GM18858 (cell line): ENCODE results near the gene MKI67.
A peak's percentile ranks its signal among the peaks of the same experiment; 100 is the strongest.

ENCODE experiments used
- ATAC-seq: cut with Tn5 transposase; IDR thresholded peaks from one replicate; pipeline ENCODE4 v1.9.1; 2021; ENCODE audit not compliant: unreplicated experiment

MKI67 gene

DNA sequence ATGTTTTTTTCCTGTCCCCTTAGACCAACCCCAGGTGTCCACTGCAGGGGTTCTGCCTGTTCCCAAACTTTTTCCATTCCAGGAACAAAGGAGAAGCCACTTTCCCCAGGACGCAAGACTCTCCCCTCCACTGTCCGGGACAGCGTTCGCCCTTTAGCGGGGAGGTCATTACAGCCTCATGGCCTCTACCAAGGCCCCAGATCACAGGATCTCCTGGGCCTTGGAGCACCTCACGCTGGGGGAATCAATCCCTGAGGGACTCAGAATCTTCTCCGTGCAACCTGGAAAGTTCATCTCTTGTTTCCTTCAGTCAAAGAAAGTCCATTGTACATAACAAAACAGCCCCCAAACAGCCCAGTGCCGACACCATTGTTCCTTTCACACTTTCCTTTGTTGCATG is 41.2 kb downstream of the MKI67 start:
- ATAC-seq, result no peak

DNA sequence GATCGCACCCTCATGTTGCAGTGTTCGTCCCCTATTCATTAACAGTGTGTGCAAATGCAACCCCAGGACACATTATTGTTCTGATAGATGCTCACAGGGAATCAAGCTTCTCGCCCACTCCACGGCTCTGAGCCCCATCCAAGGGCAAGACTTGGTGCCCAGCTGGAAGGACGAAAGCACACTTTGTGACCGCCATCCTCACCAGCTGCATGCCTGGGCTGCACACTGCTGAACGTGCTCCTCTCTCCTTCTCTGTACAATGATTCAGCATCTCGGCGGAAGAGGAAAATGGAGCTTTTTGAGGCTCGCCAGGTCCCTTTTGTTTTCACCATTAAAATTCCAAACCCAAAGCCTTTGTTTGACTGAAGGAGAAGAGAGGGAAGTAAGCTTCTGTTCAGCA is 41.9 kb downstream of the MKI67 start:
- no peak for ATAC-seq

DNA sequence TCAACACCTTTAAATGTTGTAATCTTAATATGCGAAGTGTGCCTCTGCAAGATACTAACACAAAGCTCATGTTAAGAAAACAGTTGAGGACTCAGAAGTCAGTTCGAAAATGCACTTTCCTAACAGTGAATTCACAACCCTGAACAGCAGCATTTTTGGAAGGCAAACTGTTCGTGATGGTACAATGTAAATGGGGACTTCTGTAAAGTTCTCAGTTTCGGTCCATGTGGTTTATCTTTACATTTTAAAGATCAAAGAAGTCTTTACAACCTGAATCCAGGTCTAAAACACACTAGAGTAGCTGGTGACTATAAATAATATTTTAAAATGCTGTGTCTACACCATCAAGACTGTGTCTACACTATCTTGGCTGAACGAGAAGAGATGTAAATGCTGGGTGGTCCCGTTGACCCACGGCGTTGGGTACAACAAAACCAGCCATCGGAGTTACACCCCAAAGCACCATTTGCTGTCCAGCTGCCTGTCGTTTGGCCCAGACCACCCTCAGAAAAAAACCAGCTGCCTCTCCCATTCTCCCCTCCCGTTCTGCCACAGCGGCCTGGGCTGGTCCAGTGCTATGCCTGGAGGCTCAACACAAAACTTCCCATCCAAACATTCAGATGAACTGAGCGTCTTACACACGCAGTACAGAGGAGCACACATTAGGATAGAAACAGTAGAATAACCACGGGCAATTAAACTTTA is 42.9 kb downstream of the MKI67 start:
- ATAC-seq, result no peak

DNA sequence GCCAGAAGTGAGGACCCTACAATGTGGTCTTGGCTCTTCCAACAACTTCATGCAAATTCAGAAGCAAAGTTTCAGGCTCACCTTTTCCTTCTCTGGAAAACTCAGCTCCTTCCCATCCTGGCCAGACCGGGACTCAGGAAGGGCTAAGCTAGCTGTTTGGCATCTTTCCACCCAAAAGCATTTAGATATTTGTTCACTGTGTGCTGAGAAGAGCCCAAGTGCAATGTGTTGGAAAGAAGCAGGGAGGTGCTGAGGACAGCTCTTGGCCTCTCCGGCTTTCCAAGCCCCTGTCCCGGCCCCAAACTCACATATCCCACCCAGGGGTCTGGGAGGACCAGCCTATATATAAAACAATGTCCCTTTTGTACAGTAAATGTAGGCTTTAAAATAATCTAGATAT is 44.5 kb downstream of the MKI67 start:
- no peak for ATAC-seq

DNA sequence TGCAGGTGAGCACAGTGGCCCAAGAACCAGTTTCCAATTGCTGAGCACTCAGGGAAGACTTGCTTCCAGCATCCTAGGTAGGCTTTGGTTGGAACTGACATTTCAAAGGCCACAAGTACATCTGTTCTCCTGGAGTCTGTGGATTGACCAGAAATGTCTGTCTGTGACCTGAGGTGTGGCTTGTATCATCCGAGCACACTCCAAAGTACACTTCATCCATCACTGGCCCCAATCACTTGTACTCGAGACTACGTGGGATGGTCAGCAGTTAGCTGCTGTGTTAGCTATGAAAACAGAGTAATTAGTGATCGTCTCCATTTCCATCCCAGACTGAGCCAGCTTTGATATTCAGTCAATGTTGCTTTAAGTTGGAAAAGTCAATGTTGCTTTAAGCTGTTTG is 45.0 kb downstream of the MKI67 start:
- ATAC-seq, result no peak

DNA sequence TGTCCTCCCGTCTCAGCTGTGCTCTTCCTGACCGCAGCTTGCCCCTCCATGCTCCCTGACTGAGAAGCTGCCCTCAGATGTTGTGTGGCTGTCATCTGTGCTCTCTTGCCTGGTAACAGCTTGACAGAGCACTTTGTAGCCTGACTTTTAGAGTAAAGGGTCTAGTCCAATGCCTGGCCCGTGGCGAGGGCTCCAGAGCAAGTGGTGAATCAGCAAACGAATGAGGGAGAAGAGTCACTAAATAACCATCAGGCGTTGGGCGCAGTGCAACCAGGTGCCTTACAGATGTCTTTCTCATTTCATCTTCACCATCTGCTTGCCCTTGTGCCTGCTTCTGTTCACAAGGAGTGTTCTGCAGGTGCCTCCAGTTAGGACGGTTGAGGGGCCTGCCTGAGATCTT is 45.6 kb downstream of the MKI67 start:
- ATAC-seq, result no peak

DNA sequence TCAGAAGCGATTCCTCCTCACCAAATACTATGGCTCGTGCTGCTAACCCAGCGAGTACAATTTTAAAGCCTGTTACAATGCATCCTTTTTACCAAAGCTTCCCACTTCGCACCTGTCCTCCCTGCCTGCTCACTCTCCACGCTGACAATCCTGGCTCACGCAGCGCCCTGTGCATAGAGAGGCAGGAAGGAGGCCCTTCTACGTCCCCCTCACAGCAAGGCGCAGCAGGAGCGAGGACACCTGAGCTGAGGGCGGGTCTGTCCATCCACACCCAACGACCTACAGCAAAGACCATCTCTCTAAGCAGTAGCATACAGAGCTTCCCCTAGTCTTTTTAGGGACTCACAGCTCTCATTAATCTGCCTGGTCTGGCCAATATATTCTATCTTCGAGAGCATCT is 46.0 kb downstream of the MKI67 start:
- ATAC-seq, result no peak

DNA sequence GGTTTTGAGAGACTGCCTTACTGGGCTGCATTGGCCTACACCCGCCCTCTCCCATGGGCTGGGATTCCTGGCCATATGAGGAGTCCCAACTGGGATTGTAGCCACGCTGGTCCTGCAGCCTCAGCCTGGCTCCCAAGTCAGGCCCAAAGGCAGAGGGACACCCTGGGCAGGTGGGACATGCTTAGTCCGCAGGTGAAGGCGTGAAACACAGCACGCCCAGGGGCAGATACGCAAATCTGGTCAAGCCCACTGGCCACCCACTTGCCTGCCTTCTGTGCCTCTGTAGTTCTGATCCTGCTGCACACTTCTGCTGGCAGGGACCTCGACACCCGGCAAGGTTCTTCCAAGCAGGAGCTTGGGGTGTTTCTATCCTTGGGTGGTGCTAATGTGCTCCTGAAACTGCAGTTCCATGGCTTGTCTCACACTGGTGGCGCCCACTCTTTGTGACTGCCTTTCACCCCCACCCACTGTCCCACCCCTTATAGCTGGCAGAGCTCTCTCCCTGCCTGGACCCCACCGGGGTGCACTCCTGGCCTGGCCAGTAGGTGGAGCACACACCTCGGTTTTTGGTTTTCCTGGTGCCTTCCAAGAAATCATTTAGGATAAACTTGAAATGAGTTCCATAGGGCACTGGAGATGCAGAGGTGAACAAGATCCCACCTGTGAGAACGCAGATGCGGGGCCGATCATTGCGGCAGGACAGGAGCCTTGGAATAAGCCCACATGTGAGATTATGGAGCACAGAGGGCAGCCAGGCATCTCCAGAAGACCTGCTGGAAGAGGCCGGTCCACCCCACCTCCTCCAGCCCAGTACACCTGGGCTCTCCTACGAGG is 47.9 kb downstream of the MKI67 start:
- no peak for ATAC-seq

DNA sequence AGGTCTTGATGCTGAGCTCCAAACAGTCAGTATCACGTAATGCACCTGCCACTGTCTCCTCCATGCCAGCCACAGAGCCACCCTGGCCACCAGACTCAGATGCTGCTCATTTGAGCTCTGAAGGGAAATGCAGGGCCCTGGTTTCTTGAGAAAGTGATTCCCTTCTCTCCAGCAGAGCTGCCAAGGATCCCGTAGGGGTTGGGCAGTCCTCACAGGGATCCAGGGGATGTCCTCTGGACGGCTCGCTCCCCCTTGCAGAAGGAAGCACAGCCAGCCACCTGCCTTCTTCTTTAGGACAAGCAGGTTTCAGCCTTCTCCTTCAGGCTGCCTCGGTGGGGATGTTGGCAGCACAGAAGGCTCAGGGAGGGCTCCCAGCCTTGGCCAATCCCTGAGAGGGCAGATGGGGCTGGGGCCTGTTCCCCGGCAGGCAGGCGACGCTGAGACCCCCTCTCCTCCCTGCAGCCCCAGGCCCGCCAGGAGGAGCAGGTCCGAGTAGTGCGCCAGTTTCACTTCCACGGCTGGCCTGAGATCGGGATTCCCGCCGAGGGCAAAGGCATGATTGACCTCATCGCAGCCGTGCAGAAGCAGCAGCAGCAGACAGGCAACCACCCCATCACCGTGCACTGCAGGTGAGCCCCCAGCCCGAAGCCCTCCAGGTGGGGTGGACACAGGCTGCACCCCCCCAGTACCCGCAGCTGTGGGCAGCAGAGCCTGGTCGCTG is 48.9 kb downstream of the MKI67 start:
- no peak for ATAC-seq

DNA sequence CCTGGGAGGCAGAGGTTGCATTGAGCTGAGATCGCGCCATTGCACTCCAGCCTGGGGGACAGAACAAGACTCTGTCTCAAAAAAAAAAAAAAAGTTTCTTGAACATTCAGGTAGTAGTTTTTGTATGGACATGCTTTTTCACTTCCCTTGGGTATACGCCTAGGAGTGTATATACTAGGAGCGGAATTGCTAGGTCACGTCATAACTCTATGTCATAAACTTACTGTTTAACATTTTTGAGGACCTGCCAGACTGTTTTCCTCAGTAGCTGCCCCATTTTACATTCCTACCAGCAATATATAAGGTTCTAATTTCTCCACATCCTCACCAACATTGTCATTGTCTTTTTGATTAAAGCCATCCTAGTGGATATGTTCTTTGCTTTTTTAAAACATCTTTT is 51.6 kb downstream of the MKI67 start:
- no peak for ATAC-seq

DNA sequence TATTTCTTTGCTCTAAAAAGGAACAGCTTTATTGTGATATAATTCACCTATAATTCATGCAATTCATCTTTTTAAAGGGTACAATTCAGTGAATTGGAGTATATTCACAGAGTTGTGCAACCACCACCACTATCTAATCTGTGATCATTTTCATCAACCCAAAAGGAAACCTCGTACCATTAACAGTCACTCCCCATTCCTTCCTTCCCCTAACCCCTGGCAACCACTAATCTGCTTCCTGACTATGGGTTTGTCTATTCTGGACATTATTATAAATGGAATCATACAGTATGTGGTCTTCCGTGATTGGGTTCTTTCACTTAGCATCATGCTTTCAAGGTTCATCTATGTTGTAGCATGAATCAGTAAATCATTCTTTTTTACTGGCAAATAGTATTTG is 52.3 kb downstream of the MKI67 start:
- no peak for ATAC-seq

DNA sequence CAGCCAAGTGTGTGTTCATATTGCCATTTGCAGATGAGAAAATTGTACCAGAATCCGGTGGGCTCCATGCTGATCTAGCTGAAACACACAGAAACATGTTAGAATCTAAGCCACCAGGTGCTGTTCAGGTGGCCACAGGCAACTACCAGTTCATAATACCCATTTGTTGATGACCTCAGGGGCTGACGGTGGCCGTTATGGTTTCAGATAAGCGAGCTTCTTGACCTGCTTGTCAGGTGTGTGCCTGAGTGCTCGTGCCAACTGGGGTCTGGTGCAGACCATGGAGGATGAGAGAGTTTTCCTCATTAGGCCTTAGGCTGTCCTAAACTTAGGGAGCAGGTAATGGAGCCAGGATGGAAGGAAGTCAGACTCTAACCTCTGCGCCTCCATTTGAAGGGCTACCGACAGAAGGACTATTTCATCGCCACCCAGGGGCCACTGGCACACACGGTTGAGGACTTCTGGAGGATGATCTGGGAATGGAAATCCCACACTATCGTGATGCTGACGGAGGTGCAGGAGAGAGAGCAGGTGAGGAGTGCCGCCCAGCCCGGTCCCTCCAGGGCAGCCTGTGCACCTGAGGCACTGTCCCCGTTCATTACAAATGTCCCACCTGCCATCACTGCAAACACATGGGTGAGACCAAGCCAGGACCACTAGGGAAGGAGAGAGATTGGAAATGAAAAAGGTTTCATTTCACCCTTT is 53.1 kb downstream of the MKI67 start:
- ATAC-seq, result no peak

DNA sequence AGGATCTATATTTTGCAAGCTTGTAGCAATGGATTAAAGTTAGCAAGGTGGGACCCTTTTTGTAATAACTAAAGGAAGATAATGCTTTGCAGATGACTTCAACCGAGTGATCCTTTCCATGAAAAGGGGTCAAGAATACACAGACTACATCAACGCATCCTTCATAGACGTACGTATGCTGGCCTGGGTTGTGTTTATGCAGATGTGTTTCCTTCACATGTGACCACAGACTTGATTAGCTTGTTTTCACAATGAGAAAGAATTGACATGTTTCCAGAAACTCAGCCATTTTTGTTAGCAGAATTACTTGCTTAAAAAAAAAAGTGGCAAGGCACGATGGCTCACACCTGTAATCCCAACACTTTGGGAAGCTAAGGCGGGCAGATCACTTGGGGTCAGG is 54.2 kb downstream of the MKI67 start:
- ATAC-seq, result no peak

DNA sequence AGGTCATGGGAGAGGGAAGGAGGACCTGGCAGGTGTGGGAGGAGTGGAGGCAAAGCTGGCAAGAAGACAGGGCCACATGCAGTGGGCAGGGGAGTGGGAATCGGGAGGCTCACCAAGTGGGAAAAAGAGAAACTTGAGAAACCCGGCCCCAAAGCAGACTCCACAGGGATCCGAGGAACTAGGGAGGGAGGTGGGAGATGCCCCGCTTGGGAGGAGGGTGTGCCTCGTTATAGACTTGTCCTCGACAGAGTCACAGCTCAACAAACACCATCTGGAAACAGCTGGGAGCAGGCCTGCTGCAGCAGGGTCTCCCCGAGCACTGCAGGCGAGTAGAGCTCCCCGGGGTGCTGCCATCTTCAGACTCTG is 54.8 kb downstream of the MKI67 start:
- no peak for ATAC-seq

DNA sequence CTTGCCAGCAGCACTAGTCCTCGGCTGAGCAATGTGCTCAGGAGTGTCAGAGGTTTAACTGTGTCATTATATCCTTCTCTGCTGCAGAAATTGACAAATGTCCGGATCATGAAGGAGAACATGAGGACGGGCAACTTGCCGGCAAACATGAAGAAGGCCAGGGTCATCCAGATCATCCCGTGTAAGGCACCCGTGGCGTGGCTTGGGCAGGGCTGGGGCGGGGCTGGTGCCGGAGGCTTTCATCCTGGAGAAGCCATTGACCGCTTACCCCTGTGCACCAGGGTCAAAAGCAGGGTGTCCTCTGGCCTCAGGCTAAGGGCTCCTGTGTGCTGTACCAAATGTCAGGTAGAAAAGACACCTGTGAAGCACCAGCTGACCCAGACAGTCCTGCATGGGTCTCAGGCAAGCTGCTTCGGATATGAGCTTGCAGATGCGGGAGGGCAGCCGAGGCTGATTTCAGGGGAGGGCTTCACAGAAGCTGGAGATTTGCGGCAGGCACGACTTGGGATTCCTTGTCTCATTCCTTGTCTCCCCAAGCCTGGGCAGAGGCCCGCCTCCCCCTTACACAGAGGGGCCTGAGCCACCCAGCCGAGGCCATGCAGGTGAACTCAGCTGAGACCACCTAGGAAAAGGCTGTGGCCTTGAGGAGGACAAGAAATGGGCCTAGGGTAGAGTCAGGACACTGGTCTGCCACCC is 55.4 kb downstream of the MKI67 start:
- no peak for ATAC-seq

DNA sequence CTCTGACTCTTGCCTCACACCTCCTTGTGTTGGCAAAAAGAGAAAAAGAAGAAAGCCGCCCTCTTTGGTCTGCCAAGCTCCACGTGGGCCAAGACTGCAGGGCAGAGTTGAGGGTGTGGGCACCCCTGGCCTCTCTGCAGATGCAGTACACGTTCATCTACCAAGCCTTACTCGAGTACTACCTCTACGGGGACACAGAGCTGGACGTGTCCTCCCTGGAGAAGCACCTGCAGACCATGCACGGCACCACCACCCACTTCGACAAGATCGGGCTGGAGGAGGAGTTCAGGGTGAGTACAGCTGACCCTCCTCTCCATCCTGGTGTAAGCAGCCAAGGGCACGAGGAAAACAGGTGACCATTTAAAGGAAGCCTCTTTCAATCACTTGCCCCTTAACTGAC is 56.1 kb downstream of the MKI67 start:
- ATAC-seq, result no peak

DNA sequence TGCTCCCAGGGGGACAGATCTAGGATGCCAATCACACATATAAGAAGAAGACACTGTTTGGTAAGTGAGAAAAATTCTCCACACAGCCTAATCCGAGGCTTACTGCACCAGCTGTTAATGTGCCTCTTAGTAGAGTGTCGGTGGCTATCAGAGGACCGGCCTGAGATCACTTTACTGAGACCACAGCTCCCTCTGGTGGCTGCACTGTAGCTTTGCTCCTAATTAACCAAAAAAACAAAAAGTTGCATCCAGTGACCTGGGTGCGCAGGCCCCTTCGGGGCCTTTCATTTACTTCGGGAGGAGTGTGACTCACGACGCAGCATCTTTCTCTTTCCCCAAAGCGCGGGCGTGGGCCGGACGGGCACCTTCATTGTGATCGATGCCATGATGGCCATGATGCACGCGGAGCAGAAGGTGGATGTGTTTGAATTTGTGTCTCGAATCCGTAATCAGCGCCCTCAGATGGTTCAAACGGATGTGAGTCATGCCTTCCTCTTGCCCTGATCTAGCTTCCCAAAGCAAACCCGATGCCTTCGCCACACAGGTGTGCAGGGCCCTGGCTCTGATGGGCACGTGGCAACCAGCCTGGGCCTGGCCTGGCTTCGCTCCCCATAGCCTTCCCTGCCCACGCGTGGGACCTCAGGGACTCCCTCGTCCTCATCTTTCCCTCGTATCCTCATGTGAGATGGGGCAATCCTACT is 56.7 kb downstream of the MKI67 start:
- peak; percentile 40 for ATAC-seq

DNA sequence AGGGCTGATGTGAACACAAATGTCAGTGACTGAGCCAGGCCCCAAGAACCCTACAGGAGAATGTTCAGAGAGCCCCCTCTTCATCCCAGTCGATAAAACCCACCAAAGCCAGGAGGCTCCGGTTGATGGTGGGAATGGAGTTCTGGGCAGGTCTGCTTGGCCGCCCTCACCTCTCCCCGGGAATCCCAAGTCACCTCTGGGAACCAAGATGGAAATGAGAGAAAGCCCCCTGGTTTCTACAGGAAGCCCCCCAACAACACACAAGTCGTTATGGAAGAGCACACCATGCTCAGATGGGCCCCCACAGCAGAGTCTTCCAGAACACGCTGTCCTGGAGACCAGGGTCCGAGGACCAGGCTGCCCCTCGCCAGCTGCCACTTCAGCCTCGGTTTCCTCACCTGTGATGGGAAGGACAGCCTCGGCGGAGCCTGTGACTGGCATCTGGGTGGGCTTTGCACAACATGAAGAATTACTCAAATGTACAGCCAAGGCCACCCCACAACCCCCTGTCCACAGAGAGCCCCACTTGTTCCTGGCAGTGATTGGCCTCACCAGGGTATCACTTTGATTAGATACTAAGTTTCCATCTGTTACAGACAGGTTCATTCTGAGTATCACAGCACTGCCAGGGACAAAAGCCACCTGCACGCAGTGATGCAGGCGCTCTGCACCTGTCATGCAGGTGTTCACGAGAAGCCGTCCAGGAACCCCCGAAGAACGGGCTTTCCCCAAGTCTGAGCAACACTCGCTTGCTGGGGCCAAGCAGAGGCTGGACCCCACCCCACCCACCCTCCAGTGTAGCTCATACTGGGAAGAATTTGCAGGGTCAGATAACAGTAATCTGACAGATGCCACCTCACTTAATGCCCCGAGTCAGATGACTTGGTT is 57.6 kb downstream of the MKI67 start:
- no peak for ATAC-seq

DNA sequence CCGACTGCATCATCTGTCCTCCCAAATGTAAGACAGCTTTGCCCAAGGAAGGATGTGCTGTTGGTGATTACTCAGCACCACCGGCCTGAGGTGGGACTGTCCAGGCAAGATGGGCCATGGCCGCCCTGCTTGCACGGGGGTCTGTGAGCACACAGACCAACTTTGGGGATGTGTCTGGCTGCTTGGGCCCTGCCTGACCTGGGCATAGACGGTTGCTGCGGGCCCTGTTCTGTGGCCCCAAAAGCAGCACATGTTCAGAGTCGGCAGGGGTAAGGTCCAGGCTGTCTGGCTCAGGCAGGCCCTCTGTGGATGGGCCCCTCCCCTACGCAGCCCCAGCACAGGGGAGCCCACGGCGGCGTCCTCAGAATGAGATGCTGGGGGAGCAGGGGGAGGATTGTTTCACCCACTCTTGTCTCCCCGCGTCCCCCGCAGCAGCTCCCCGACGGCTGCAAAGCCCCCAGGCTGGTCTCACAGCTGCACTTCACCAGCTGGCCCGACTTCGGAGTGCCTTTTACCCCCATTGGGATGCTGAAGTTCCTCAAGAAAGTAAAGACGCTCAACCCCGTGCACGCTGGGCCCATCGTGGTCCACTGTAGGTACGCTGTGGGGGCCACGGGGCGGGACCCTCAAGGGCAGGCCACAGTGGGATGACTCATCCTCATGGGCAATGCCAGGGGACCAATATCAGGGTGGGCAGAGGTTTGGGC is 58.4 kb downstream of the MKI67 start:
- ATAC-seq, result no peak
